H9 (cell line): Measurements from ENCODE around the gene SAMM50. TPM values are rescaled to one million over a fixed set of nuclear protein-coding genes. Genes with fewer than 3 reads are reported as not detected.

ENCODE experiments used
- DNase-seq: peaks from one replicate; pipeline ENCODE4 v3.0.0-alpha.2; 2017
- H2AFZ ChIP-seq: one replicate; pipeline ENCODE4 v1.6.1; 2013; ENCODE audit warnings: mild to moderate bottlenecking, low read length, control low read depth, moderate library complexity
- H2AK5ac ChIP-seq: 2 replicates; pipeline ENCODE4 v1.6.1; 2013; ENCODE audit warnings: low read length, control low read depth, mixed read lengths; ENCODE audit not compliant: insufficient read length
- H2BK120ac ChIP-seq: one replicate; pipeline ENCODE4 v1.6.1; 2013; ENCODE audit warnings: low read depth, mild to moderate bottlenecking, low read length, control low read depth, inconsistent platforms; ENCODE audit not compliant: poor library complexity, severe bottlenecking
- H2BK12ac ChIP-seq: 2 replicates; pipeline ENCODE4 v1.6.1; 2013; ENCODE audit warnings: low read length, control low read depth, mixed read lengths, low read depth; ENCODE audit not compliant: insufficient read length
- H2BK15ac ChIP-seq: 2 replicates; pipeline ENCODE4 v1.6.1; 2013; ENCODE audit warnings: low read depth, low read length, control low read depth
- H2BK20ac ChIP-seq: one replicate; pipeline ENCODE4 v1.6.1; 2013; ENCODE audit warnings: low read depth, mild to moderate bottlenecking, low read length, control low read depth, inconsistent platforms; ENCODE audit not compliant: poor library complexity, severe bottlenecking
- H2BK5ac ChIP-seq: 2 replicates; pipeline ENCODE4 v1.6.1; 2013; ENCODE audit warnings: low read length, control low read depth, mixed read lengths; ENCODE audit not compliant: insufficient read length
- H3K14ac ChIP-seq: 2 replicates; pipeline ENCODE4 v1.6.1; 2013; ENCODE audit warnings: low read length, control low read depth; ENCODE audit not compliant: insufficient read depth
- H3K18ac ChIP-seq: 2 replicates; pipeline ENCODE4 v1.6.1; 2013; ENCODE audit warnings: low read depth, mild to moderate bottlenecking, mixed read lengths, low read length, control low read depth; ENCODE audit not compliant: insufficient read length
- H3K23ac ChIP-seq: 2 replicates; pipeline ENCODE4 v1.6.1; 2013; ENCODE audit warnings: low read length, control low read depth, mixed read lengths, low read depth; ENCODE audit not compliant: insufficient read length
- H3K23me2 ChIP-seq: 2 replicates; pipeline ENCODE4 v1.6.1; 2013; ENCODE audit warnings: low read depth, mild to moderate bottlenecking, mixed read lengths, low read length, control low read depth; ENCODE audit not compliant: insufficient read length, poor library complexity, severe bottlenecking
- H3K27ac ChIP-seq: 2 replicates; pipeline ENCODE4 v1.5.1; 2013; ENCODE audit warnings: low read length, control low read depth, mixed read lengths, low read depth; ENCODE audit not compliant: insufficient read length
- H3K27me3 ChIP-seq: 2 replicates; pipeline ENCODE4 v1.6.1; 2013; ENCODE audit warnings: low read length, control low read depth, inconsistent platforms; ENCODE audit not compliant: insufficient read depth
- H3K4ac ChIP-seq: 2 replicates; pipeline ENCODE4 v1.6.1; 2013; ENCODE audit warnings: low read depth, mild to moderate bottlenecking, control low read depth, inconsistent platforms, low read length, moderate library complexity
- H3K4me1 ChIP-seq: 2 replicates; pipeline ENCODE4 v1.6.1; 2013; ENCODE audit warnings: low read length, control low read depth, inconsistent platforms; ENCODE audit not compliant: insufficient read depth
- H3K4me2 ChIP-seq: 2 replicates; pipeline ENCODE4 v1.6.1; 2013; ENCODE audit warnings: low read length, control low read depth, mixed read lengths; ENCODE audit not compliant: insufficient read length, insufficient read depth
- H3K56ac ChIP-seq: 2 replicates; pipeline ENCODE4 v1.6.1; 2013; ENCODE audit warnings: low read depth, mild to moderate bottlenecking, mixed read lengths, low read length, control low read depth; ENCODE audit not compliant: insufficient read length
- H3K79me1 ChIP-seq: 2 replicates; pipeline ENCODE4 v1.6.1; 2013; ENCODE audit warnings: low read depth, mild to moderate bottlenecking, moderate library complexity, low read length, control low read depth, inconsistent platforms; ENCODE audit not compliant: insufficient read depth, poor library complexity, severe bottlenecking
- H3K79me2 ChIP-seq: 2 replicates; pipeline ENCODE4 v1.6.1; 2013; ENCODE audit warnings: low read length, control low read depth, inconsistent platforms; ENCODE audit not compliant: insufficient read depth
- H3K9ac ChIP-seq: 2 replicates; pipeline ENCODE4 v1.6.1; 2013; ENCODE audit warnings: low read length, control low read depth, mixed read lengths; ENCODE audit not compliant: insufficient read length; ENCODE audit errors: extremely low read depth
- H3K9me3 ChIP-seq: one replicate; pipeline ENCODE4 v1.6.1; 2013; ENCODE audit warnings: low read depth, low read length, inconsistent platforms; ENCODE audit not compliant: control insufficient read depth
- H3T11ph ChIP-seq: one replicate; pipeline ENCODE4 v1.6.1; 2013; ENCODE audit warnings: mild to moderate bottlenecking, low read length, control low read depth, inconsistent platforms
- H4K20me1 ChIP-seq: one replicate; pipeline ENCODE4 v1.6.1; 2013; ENCODE audit not compliant: control insufficient read depth, insufficient read length, insufficient read depth
- H4K5ac ChIP-seq: 2 replicates; pipeline ENCODE4 v1.6.1; 2013; ENCODE audit warnings: low read depth, mild to moderate bottlenecking, mixed read lengths, low read length, control low read depth; ENCODE audit not compliant: insufficient read length
- H4K8ac ChIP-seq: replicated peaks from 2 replicates; pipeline ENCODE4 v1.6.1; 2013; ENCODE audit warnings: low read length, control low read depth, mixed read lengths, low read depth; ENCODE audit not compliant: insufficient read length
- H4K91ac ChIP-seq: 2 replicates; pipeline ENCODE4 v1.6.1; 2013; ENCODE audit warnings: low read depth, mild to moderate bottlenecking, moderate library complexity, mixed read lengths, low read length, control low read depth; ENCODE audit not compliant: insufficient read length
- H3K27ac Mint-ChIP-seq, 3 experiments: 2 replicates in 2 of 3; 3 replicates in 1 of 3; pipeline ENCODE4 v1.8.0; 2020 to 2021; ENCODE audit warnings: mixed read lengths in 3 of 3, mild to moderate bottlenecking in 1 of 3, moderate library complexity in 1 of 3
- H3K27me3 Mint-ChIP-seq: 2 replicates; pipeline ENCODE4 v1.8.0; 2021; ENCODE audit warnings: low read depth, mild to moderate bottlenecking, moderate library complexity, mixed read lengths
- H3K36me3 Mint-ChIP-seq, 3 experiments: 2 replicates in 2 of 3; 3 replicates in 1 of 3; pipeline ENCODE4 v1.8.0; 2020 to 2021; ENCODE audit warnings: low read depth in 3 of 3, mixed read lengths in 3 of 3; ENCODE audit not compliant: insufficient read depth in 1 of 3
- H3K4me1 Mint-ChIP-seq, 2 experiments: 2 replicates each; pipeline ENCODE4 v1.8.0; 2020; ENCODE audit warnings: mixed read lengths in 2 of 2
- H3K4me3 Mint-ChIP-seq, 2 experiments: 2 replicates in 1 of 2; 3 replicates in 1 of 2; pipeline ENCODE4 v1.8.0; 2020 to 2021; ENCODE audit warnings: mild to moderate bottlenecking in 2 of 2, mixed read lengths in 2 of 2, moderate library complexity in 1 of 2
- H3K9me3 Mint-ChIP-seq, 2 experiments: 2 replicates in 1 of 2; 3 replicates in 1 of 2; pipeline ENCODE4 v1.8.0; 2020; ENCODE audit warnings: mild to moderate bottlenecking in 2 of 2, mixed read lengths in 2 of 2, moderate library complexity in 1 of 2
- WGBS: extraction: QIAGEN DNeasy Blood & Tissue Kit; methylation state at CpG from one replicate; pipeline ENCODE4 v1.1.7; 2013; ENCODE audit warnings: missing lambda C conversion rate, low lambda C conversion rate, mixed read lengths; ENCODE audit not compliant: insufficient read length; ENCODE audit errors: extremely low coverage; 5-methylcytosine and 5-hydroxymethylcytosine counted together
- total RNA-seq: library from RNA; stranded (reverse); gene quantifications from 2 replicates; pipeline ENCODE4 v1.2.1, GENCODE V29; 2021
- TF ChIP-seq, protein P1 (sequence below): fragments of 200-600 bp; sonication (generic); conservative IDR thresholded peaks from 3 replicates; pipeline ENCODE4 v1.8.0; 2021; ENCODE audit warnings: antibody characterized with exemption, mild to moderate bottlenecking

SAMM50 gene
- total RNA-seq, 1 experiment from 2014 or later, result 57.2 TPM

DNA sequence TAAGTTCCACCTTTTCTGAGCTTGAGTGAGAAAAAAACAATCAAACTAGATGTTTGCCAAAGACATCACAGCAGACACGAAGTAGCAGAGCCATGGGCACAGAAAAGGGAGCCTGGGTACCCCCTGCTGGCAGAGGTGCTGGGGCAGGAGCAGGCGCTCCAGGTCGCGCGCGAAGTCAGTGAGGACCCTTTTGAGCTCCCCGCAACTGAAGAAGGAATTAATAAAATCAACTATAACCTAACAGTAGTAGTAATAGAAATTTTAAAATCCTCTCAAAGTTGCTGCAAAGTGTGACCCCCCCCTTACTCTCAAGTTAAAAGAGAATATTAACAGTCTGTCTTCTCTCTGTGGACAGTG is 48.8 kb downstream of the SAMM50 start:
- Histone ChIP-seq H4K5ac (no peak overlapping the region), H3K4ac (no peak overlapping the region), H3K18ac (no peak overlapping the region), H2AK5ac (no peak overlapping the region), H4K8ac (no peak overlapping the region), H4K20me1 (no peaks in the 10 kb centered on the region), H4K91ac (no peak overlapping the region), H3K27ac (no peak overlapping the region), H3K23ac (no peak overlapping the region), H2BK20ac (no peak overlapping the region), H3K4me2 (no peak overlapping the region), H3K9ac (no peak overlapping the region), H2BK15ac (no peak overlapping the region), H3K9me3 (no peaks in the 10 kb centered on the region), H3K79me2 (no peaks in the 10 kb centered on the region), H2BK5ac (no peak overlapping the region), H2BK120ac (no peak overlapping the region), H3K4me1 (no peaks in the 10 kb centered on the region), H3K14ac (no peak overlapping the region), H3T11ph (no peak overlapping the region), H2BK12ac (no peak overlapping the region), H2AFZ (no peak overlapping the region), H3K79me1 (no peaks in the 10 kb centered on the region), H3K56ac (no peak overlapping the region), H3K23me2 (no peaks in the 10 kb centered on the region), H3K27me3 (no peaks in the 10 kb centered on the region)
- Mint-ChIP-seq H3K27me3 (no peaks in the 10 kb centered on the region), H3K9me3 (peaks cover 7 to 9% of the 10 kb centered on the region in 2 experiments), H3K4me1 (peaks cover 4 to 11% of the 10 kb centered on the region in 2 experiments), H3K36me3 (peaks cover 8 to 16% (median 13%) of the 10 kb centered on the region in 3 experiments; a peak in 6 of 7 replicates), H3K27ac (peak overlapping the region in 1 of 3 experiments; percentile 59; a peak in 1 of 7 replicates), H3K4me3 (no peak overlapping the region; a peak in 1 of 5 replicates)
- DNase-seq, result no peak
- TF ChIP-seq, protein P1, sequence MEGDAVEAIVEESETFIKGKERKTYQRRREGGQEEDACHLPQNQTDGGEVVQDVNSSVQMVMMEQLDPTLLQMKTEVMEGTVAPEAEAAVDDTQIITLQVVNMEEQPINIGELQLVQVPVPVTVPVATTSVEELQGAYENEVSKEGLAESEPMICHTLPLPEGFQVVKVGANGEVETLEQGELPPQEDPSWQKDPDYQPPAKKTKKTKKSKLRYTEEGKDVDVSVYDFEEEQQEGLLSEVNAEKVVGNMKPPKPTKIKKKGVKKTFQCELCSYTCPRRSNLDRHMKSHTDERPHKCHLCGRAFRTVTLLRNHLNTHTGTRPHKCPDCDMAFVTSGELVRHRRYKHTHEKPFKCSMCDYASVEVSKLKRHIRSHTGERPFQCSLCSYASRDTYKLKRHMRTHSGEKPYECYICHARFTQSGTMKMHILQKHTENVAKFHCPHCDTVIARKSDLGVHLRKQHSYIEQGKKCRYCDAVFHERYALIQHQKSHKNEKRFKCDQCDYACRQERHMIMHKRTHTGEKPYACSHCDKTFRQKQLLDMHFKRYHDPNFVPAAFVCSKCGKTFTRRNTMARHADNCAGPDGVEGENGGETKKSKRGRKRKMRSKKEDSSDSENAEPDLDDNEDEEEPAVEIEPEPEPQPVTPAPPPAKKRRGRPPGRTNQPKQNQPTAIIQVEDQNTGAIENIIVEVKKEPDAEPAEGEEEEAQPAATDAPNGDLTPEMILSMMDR, result peak; percentile 0; the same call in 1 of the 3 replicates
- no CpG with 5 or more reads among the region's 7 CpGs for WGBS
